Tibial artery (tissue), 4 donors: Measurements from ENCODE around the gene NEURL2.

Source experiments
- DNase-seq, 2 donors: peaks; one replicate each; pipeline ENCODE4 v3.0.0-alpha.2; 2019
- H3K27ac ChIP-seq, 2 donors: fragments of 200-600 bp; sonication (generic) in 1 of 2; 1 replicate in 1 of 2; 2 replicates in 1 of 2; pipeline ENCODE4 v1.5.1; 2018 to 2019; ENCODE audit warnings: mild to moderate bottlenecking in 1 of 2
- H3K27me3 ChIP-seq, 2 donors: fragments of 200-600 bp; sonication (generic) in 1 of 2; one replicate each; pipeline versions ENCODE4 v1.5.1 to v1.6.0; 2016 to 2019
- H3K36me3 ChIP-seq, 3 donors: fragments of 200-600 bp; sonication (generic) in 2 of 3; one replicate each; pipeline ENCODE4 v1.5.1; 2016 to 2019; ENCODE audit warnings: mild to moderate bottlenecking in 2 of 3
- H3K4me1 ChIP-seq, 4 donors: fragments of 200-600 bp; sonication (generic) in 2 of 4; 1 replicate in 3 of 4; 2 replicates in 1 of 4; pipeline ENCODE4 v1.5.1; 2016 to 2019
- H3K4me3 ChIP-seq, 2 donors: fragments of 200-600 bp; sonication (generic) in 1 of 2; 1 replicate in 1 of 2; 2 replicates in 1 of 2; pipeline ENCODE4 v1.5.1; 2018 to 2019; ENCODE audit warnings: mild to moderate bottlenecking in 2 of 2
- H3K9me3 ChIP-seq, 3 donors: fragments of 200-600 bp; sonication (generic) in 1 of 3; one replicate each; pipeline ENCODE4 v1.5.1; 2016 to 2019
- CTCF ChIP-seq, 2 experiments: fragments of 200-600 bp in 1 of 2; fragments of 450-650 bp in 1 of 2; IDR thresholded peaks; one replicate each; pipeline ENCODE4 v1.5.1; 2017 to 2019; ENCODE audit warnings: antibody characterized with exemption in 2 of 2, mild to moderate bottlenecking in 1 of 2, moderate library complexity in 1 of 2
- intact Hi-C: fragments of 100-400 bp; cut with DNase I; formaldehyde crosslinking; loops from one replicate; pipeline ENCODE4 v1.15.0; 2023; ENCODE audit warnings: low total_unique reads

Gene NEURL2

GRCh38 chr20:45850238-45850637 is 40.8 kb downstream of the NEURL2 start:
- no peak overlapping the region for H3K27ac ChIP-seq
- H3K9me3 ChIP-seq = no peaks in the 10 kb centered on the region
- H3K4me1 ChIP-seq = peaks cover 0 to 11% (median 9%) of the 10 kb centered on the region in 4 donors
- intact Hi-C loops = no loop called here
- no peak overlapping the region for H3K4me3 ChIP-seq
- H3K36me3 ChIP-seq = peaks cover 21 to 76% (median 27%) of the 10 kb centered on the region in 3 donors
- no peaks in the 10 kb centered on the region for H3K27me3 ChIP-seq
- no peak for DNase-seq
- TF ChIP-seq CTCF (IDR thresholded peaks at IDR 0.05) = no peak

DNA sequence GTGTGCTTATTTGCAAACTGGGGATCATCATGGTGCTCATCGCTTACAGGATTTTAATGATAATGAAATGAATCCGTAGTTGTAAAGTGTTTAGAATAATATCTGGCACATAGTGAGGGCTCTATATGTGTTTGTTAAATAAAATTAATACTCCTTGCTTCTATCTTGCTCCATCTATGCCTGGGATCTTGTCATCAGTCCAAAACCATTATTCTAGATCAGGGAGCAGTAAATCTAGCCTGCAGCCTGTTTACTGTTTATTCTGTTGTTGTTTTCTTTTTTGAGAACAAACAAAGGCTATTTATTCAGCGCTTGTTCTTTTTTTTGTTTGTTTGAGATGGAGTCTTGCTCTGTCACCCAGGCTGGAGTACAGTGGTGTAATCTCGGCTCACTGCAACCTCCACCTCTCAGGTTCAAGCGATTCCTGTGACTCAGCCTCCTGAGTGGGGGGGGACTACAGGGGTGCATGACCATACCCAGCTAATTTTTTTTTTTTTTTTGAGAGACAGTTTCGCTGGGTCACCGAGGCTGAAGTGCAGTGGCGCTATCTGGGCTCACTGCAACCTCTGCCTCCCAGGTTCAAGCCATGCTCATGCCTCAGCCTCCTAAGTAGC is 41.9 kb downstream of the NEURL2 start:
- no peak for DNase-seq
- Histone ChIP-seq H3K27ac (no peak overlapping the region), H3K36me3 (peaks cover 31 to 82% (median 34%) of the 10 kb centered on the region in 3 donors), H3K27me3 (no peaks in the 10 kb centered on the region), H3K4me1 (no peaks in the 10 kb centered on the region), H3K9me3 (no peaks in the 10 kb centered on the region), H3K4me3 (no peak overlapping the region)
- TF ChIP-seq CTCF (IDR thresholded peaks at IDR 0.05) = no peak
- intact Hi-C loops = no loop called here

GRCh38 chr20:45848421-45848820 is 42.6 kb downstream of the NEURL2 start:
- Histone ChIP-seq H3K9me3 (no peaks in the 10 kb centered on the region), H3K4me1 (peaks cover 0 to 3% (median 0%) of the 10 kb centered on the region in 4 donors), H3K27ac (no peak overlapping the region), H3K27me3 (no peaks in the 10 kb centered on the region), H3K36me3 (peaks cover 32 to 84% (median 41%) of the 10 kb centered on the region in 3 donors), H3K4me3 (no peak overlapping the region)
- DNase-seq = no peak
- intact Hi-C loops = no loop called here
- no peak for TF ChIP-seq CTCF (IDR thresholded peaks at IDR 0.05)

GRCh38 chr20:45845452-45845851 is 45.6 kb downstream of the NEURL2 start:
- peaks cover 46 to 89% (median 69%) of the 10 kb centered on the region in 3 donors for H3K36me3 ChIP-seq
- H3K4me3 ChIP-seq = no peak overlapping the region
- H3K27ac ChIP-seq = peak overlapping the region in 1 of 2 donors; percentile 27
- DNase-seq = no peak
- intact Hi-C loops = no loop called here
- H3K27me3 ChIP-seq = no peaks in the 10 kb centered on the region
- H3K4me1 ChIP-seq = peaks cover 0 to 31% (median 6%) of the 10 kb centered on the region in 4 donors
- no peak for TF ChIP-seq CTCF (IDR thresholded peaks at IDR 0.05)
- no peaks in the 10 kb centered on the region for H3K9me3 ChIP-seq

DNA sequence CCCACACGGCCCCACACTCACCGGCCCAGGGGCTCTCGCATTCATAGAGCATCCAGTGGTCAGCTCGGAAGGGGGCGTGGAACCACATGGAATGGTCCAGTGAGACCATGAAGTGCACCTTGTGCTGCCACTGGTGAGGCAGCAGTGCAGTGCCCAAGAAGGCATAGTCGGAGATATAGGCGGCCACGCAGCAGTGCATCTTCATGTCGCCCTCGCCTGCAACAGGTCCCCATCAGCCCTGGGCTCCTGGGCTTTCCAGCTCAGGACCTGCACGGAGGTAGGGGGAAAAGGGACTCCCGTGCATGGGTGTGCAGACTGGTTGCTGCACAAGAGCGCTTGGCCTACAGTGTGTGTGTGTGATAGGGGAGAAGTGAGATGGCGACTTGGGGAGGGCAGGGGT is 47.5 kb downstream of the NEURL2 start:
- TF ChIP-seq CTCF (IDR thresholded peaks at IDR 0.05) = no peak
- peak overlapping the region in 1 of 2 donors; percentile 44 for H3K27ac ChIP-seq
- intact Hi-C loops = no loop called here

More for the DNA sequence above, 47.5 kb downstream of the NEURL2 start:
- no peak for DNase-seq
- H3K36me3 ChIP-seq = peaks cover 43 to 98% (median 76%) of the 10 kb centered on the region in 3 donors
- H3K27me3 ChIP-seq = no peaks in the 10 kb centered on the region
- H3K4me3 ChIP-seq = no peak overlapping the region
- H3K4me1 ChIP-seq = peaks cover 0 to 40% (median 6%) of the 10 kb centered on the region in 4 donors
- no peaks in the 10 kb centered on the region for H3K9me3 ChIP-seq
